Dermis microvascular lymphatic vessel endothelial cell (primary cell): ENCODE results near the gene SSU72. TPM values are rescaled to one million over a fixed set of nuclear protein-coding genes. Genes with fewer than 3 reads are reported as not detected.

Source experiments
- DNase-seq, 2 donors: peaks; one replicate each; pipeline versions ENCODE4 v3.0.0 to v3.0.0-alpha.2; 2010; ENCODE audit warnings: low read depth in 2 of 2
- total RNA-seq: library from RNA; depleted of rRNA; stranded (reverse); fragments of >200 nt; gene quantifications from 2 replicates; pipeline ENCODE4 v1.2.1, GENCODE V29; 2014

Gene SSU72
- total RNA-seq, 1 donor from 2014 or later = 48.9 TPM

DNA sequence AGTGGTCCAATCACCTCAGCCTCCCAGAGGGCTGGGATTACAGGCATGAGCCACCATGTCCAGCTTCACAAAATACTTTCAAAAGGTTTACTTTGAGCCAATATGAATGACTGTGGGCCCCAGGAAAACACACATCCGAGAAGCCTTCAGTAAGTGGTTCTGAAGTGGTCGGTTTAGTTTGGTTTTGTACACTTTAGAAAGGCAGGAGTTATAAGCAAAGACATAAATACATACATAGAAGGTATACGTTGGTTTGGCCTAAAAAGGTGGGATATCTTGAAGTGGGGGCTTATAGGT, 37.4 kb upstream of the SSU72 start:
- no peak for DNase-seq

DNA sequence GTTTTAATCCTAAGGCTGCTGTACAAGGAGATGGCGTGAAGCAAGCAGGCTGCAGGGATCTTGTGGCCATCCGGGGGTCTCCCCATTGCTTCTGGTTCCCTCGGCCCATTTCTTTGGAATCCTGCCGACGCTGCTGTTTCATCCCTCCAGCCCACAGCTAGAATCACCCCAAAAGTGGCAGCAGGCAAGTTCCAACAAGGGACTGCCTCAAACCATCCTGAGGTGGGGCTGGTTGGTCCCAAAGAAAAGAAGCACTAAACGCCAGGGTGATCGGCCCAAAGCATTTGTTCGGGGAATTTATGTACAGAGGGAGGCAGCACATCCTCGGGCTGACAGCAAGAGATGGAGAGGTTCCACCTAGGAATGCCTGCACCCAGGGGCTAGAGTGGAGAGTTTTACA, 36.1 kb upstream of the SSU72 start:
- no peak for DNase-seq

DNA sequence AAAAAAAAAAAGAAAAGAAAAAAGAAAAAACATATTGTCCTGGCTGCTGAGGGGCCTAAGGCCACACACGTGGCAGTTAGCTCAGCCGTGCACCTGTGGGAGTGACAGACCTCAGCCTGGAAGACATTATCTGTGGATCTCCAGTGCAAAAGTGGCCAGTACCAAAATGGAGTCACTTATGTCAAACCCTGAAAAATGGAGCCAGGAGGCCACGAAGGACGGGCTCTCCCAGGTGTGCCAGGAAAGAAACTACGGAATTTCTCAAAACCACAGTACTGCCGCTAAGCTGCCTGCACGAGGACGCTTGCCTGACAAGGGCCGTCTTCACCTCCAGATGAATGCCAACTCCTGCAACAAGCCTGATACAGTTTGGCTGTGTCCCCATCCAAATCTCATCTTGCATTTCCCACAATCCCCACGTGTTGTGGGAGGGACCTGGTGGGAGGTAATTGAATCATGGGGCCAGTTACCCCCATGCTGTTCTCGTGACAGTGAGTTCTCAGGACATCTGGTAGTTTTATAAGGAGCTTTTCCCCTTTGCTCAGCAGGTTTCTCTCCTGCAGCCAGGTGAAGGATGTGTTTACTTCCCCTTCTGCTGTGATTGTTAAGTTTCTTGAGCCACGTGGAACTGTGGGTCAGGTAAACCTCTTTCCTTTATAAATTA, 35.3 kb upstream of the SSU72 start:
- no peak for DNase-seq

DNA sequence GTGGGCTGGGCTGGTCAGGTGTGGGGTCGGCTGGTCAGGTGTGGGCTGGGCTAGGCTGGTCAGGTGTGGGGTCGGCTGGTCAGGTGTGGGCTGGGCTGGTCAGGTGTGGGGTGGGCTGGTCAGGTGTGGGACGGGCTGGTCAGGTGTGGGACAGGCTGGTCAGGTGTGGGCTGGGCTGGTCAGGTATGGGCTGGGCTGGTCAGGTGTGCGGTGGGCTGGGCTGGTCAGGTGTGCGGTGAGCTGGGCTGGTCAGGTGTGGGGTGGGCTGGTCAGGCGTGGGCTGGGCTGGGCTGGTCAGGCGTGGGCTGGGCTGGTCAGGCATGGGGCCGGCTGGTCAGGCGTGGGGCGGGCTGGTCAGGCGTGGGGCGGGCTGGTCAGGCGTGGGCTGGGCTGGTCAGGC, 31.6 kb upstream of the SSU72 start:
- no peak for DNase-seq

- DNase-seq = no peak
These were observed 31.1 kb upstream of the SSU72 start for GRCh38 chr1:1605724-1606123.

- DNase-seq = no peak
These were observed 30.4 kb upstream of the SSU72 start for GRCh38 chr1:1605034-1605591.

DNA sequence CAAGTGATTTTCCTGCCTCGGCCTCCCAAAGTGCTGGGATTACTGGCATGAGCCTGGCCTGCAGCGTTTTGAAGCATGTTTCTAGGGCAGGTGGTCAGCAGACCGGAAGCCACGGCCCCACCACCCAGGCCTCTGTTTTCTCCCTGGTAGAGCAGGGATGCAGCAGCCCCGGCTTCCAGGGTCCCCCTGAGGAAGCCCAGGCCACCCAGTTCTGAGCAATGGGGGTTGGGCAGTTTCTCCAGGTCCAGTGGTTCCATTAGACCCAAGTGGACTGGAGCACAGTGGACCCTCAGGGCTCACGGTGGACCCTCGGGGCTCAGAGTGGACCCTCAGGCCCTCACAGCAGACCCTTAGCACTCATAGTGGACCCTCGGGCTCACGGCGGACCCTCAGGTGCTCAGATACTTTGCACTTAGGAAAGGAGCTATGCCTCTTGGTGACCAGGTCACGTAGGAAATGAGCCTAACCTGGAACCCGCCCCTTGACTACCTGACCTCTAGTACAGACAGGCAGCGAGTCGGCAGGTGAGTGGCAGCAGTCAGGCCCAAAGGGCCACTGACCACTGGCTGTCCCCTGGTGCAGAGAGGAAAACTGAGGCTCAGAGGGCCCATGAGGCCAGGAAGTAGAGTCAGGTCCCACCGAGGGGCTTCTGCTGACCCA, 29.8 kb upstream of the SSU72 start:
- no peak for DNase-seq

GRCh38 chr1:1603671-1604373, 29.2 kb upstream of the SSU72 start:
- no peak for DNase-seq

DNA sequence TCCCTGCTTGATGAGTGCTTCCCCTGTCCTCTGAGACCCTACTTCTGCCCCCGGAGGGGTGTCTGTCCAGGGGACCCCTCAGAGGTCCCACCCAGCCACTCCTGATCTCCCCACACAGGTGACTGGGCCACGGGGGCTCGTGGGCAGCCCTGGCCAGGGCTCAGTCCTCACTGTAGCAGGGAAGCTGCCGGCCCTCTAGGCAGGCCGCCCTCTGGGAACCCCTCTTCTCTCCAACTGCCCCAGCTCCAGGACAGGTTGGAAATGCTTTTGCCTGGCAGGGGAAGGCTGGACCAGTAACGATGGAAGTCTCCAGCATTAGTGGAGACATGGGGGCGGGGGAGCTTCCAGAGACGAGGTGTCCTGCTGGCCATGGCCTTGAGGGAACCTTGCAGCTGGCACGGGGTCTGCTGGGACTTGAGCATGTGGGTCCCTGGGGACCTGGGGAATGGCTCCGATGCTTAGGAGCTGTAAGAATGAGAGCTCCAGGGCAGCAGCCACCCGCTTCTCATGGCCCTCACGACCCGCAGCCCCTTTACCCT, 28.4 kb upstream of the SSU72 start:
- no peak for DNase-seq

GRCh38 chr1:1602304-1602967, 27.8 kb upstream of the SSU72 start:
- no peak for DNase-seq

GRCh38 chr1:1601564-1602303, 27.1 kb upstream of the SSU72 start:
- DNase-seq = no peak

GRCh38 chr1:1600861-1601563, 26.3 kb upstream of the SSU72 start:
- no peak for DNase-seq

DNA sequence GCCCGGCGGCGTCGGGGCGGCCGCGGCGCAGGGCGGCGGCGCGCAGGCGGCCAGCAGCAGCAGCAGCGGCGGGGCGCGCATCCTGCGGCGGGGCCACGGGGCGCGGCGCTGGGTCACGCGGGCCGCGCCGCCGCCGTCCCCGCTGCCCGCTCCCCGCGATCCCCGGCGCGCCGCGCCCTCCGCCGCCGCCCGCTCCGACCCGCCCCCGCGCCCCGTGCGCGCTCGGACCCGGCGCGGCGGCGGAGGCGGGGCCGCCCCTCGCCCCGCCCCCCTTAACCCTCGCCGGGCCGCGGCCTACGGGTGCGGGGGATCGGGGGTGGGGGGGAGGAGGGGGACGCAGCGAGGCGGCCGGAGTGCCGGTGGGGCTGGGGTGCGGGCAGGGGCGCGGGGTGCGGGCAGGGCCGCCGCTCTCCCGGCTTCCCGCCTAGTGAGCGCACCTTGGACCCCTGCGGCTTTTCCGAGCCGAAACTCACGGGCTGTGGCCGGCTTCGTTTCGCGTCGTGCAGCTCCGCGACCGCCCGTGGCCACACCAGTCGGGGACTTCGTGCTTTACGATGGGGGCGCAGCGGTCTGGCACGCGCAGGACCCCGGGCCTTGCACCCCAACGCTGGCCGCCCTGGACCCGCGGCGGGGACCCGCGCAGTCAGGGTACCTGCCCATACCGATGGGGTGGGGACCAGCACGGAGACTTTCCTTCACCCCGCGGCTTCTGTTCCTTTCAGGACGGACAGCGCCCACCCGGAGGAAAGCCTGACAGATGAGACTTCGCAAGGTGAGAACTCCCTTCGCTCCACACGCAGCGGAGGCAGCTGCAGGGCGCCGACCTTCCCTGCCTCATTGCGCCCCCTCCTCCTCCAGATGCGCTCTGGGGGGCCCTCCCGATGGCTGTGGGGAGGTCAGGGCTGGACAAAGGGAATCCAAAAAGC, 25.5 kb upstream of the SSU72 start, which contains the start of gene FNDC10:
FNDC10 (minus strand) TSS at position 201 of the 926 bp plus-strand sequence; CDS start at position 81, 120 bp downstream.
- DNase-seq = no peak

- peak in 1 of 2 donors; percentile 45 for DNase-seq
These were observed 24.6 kb upstream of the SSU72 start for GRCh38 chr1:1599030-1599934.

- DNase-seq = no peak
These were observed 24.0 kb upstream of the SSU72 start for GRCh38 chr1:1598720-1599029.

DNA sequence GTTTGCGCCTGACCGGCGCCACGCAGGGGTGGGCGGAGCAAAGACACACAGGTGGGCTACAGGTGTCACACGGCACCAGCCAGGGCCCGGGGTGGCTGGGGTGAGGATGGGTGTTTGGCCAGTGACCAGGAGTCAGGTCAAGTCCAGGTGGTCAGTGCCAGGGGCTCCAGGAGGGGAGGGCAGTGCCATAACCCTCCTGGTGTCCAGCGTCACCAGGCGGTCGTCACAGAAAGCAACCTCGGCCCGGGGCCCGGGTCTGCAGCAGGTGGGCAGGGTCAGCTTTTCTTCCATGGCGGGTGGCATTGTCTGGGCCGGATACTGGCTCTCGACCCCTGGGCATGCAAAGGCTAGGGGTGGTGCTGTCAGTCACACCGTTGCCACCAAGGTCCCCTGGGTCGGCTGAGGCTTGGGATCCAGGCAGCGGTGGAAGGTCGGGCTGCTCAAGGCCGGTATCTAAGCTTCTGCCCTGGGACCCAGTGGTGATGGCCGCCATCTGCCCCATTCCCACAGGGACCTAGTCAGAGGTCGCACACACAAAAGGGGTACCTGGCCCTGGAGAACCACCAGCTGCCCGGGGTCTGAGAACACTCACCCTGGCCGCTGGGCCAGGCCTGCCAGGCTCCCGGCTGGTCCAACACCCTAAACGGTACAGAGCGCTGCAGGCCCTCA, 23.5 kb upstream of the SSU72 start:
- no peak for DNase-seq

DNA sequence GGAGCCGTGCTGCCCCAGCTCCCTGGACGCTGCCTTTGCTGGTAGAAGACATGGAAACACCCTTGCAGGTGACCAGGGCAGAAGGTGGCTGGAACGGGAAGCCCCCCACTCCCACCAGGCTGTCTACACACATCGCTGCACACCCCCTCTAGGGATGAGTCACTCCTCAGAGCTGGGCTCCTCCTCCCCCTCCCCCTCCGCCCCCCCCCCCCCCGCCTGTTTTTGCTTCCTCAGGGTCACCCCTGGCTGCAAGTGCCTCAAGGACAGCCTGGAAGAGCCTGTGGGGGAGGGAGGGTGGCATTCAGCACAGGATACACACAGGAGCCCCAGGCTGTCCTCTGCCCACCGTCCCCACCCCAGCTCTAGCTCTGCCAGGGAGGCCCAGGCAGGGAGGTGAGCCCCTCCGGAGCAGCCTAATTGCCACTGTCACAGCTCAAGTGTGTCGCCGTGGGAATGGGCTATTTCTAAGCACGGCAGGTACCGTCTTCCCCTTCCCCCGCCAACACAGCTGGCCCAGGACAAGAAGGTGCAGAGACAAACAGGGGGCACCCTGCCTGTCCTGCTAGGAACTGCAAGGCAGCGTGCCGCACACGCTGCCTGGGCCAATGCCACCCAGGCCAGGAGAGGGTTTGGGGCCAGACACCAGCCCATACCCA, 22.7 kb upstream of the SSU72 start:
- DNase-seq = no peak
